Measurements from ENCODE around the gene B3GALT5.

Gene B3GALT5

GRCh38 chr21:39612233-39613040, at the start of gene B3GALT5:
B3GALT5 (plus strand) TSS chr21:39612940; CDS start chr21:39660560, 47,620 bp downstream.
- no peak for TF ChIP-seq CTCF (IDR thresholded peaks at IDR 0.05; ENCODE audit: low read depth, low read length)
- no peak for DNase-seq (ENCODE audit: low read depth in 2 of 2)
- H3K4me3 ChIP-seq (replicated peaks in 1 of 2; ENCODE audit: low read depth in 2 of 2, low read length in 2 of 2), result no peak within 1 kb of the TSS

- no peak overlapping the region for H3K4me3 ChIP-seq (replicated peaks in 1 of 2; ENCODE audit: low read depth in 2 of 2, low read length in 2 of 2)
- no peak for TF ChIP-seq CTCF (IDR thresholded peaks at IDR 0.05; ENCODE audit: low read depth, low read length)
- no peak for DNase-seq (ENCODE audit: low read depth in 2 of 2)
Observed at GRCh38 chr21:39564200-39564599, 48.5 kb upstream of the B3GALT5 start.

- no peak for TF ChIP-seq CTCF (IDR thresholded peaks at IDR 0.05; ENCODE audit: low read depth, low read length)
- H3K4me3 ChIP-seq (replicated peaks in 1 of 2; ENCODE audit: low read depth in 2 of 2, low read length in 2 of 2), result no peak overlapping the region
- DNase-seq (ENCODE audit: low read depth in 2 of 2), result no peak
Observed at GRCh38 chr21:39567180-39567972, 45.4 kb upstream of the B3GALT5 start.

- no peak overlapping the region for H3K4me3 ChIP-seq (replicated peaks in 1 of 2; ENCODE audit: low read depth in 2 of 2, low read length in 2 of 2)
- no peak for DNase-seq (ENCODE audit: low read depth in 2 of 2)
- no peak for TF ChIP-seq CTCF (IDR thresholded peaks at IDR 0.05; ENCODE audit: low read depth, low read length)
Observed at GRCh38 chr21:39568361-39568760, 44.4 kb upstream of the B3GALT5 start.

GRCh38 chr21:39575775-39576174, 37.0 kb upstream of the B3GALT5 start:
- no peak for TF ChIP-seq CTCF (IDR thresholded peaks at IDR 0.05; ENCODE audit: low read depth, low read length)
- DNase-seq (ENCODE audit: low read depth in 2 of 2), result no peak
- H3K4me3 ChIP-seq (replicated peaks in 1 of 2; ENCODE audit: low read depth in 2 of 2, low read length in 2 of 2), result no peak overlapping the region

GRCh38 chr21:39576518-39577128, 36.1 kb upstream of the B3GALT5 start:
- TF ChIP-seq CTCF (IDR thresholded peaks at IDR 0.05; ENCODE audit: low read depth, low read length), result no peak
- no peak overlapping the region for H3K4me3 ChIP-seq (replicated peaks in 1 of 2; ENCODE audit: low read depth in 2 of 2, low read length in 2 of 2)
- DNase-seq (ENCODE audit: low read depth in 2 of 2), result no peak

Measured in cardiac fibroblast (primary cell).